Spleen (tissue), 11 donors: ENCODE results near the gene RPUSD1. TPM values are rescaled to one million over a fixed set of nuclear protein-coding genes. Genes with fewer than 3 reads are reported as not detected.

Experiments
- DNase-seq: peaks from one replicate; pipeline ENCODE4 v3.0.0-alpha.2; 2020
- H3K27ac ChIP-seq, 8 donors: fragments of 200-600 bp; sonication (generic) in 7 of 8; 1 replicate in 4 of 8; 2 replicates in 4 of 8; pipeline versions ENCODE4 v1.5.0 to v1.8.0; 2016 to 2021; ENCODE audit warnings: inconsistent platforms in 4 of 8, mild to moderate bottlenecking in 4 of 8, moderate library complexity in 1 of 8
- H3K27me3 ChIP-seq, 7 donors: fragments of 200-600 bp; sonication (generic) in 6 of 7; replicated peaks in 1 of 7; 1 replicate in 4 of 7; 2 replicates in 3 of 7; pipeline versions ENCODE4 v1.5.0 to v1.8.0; 2016 to 2021; ENCODE audit warnings: inconsistent platforms in 3 of 7, mild to moderate bottlenecking in 1 of 7
- H3K36me3 ChIP-seq, 6 donors: fragments of 200-600 bp; sonication (generic) in 5 of 6; 1 replicate in 4 of 6; 2 replicates in 2 of 6; pipeline versions ENCODE4 v1.5.0 to v1.8.0; 2016 to 2021; ENCODE audit warnings: inconsistent platforms in 2 of 6
- H3K4me1 ChIP-seq, 6 donors: fragments of 200-600 bp; sonication (generic) in 5 of 6; 1 replicate in 3 of 6; 2 replicates in 3 of 6; pipeline versions ENCODE4 v1.5.0 to v1.8.0; 2016 to 2021; ENCODE audit warnings: inconsistent platforms in 3 of 6
- H3K4me3 ChIP-seq, 8 donors: fragments of 200-600 bp; sonication (generic) in 7 of 8; 1 replicate in 4 of 8; 2 replicates in 4 of 8; pipeline versions ENCODE4 v1.5.0 to v1.8.0; 2016 to 2021; ENCODE audit warnings: inconsistent platforms in 4 of 8, mild to moderate bottlenecking in 4 of 8, moderate library complexity in 2 of 8
- H3K9me3 ChIP-seq, 8 donors: fragments of 200-600 bp; sonication (generic) in 7 of 8; 1 replicate in 4 of 8; 2 replicates in 4 of 8; pipeline versions ENCODE4 v1.5.0 to v1.8.0; 2016 to 2021; ENCODE audit warnings: inconsistent platforms in 4 of 8
- POLR2A ChIP-seq, 3 donors: fragments of 450-650 bp; IDR thresholded peaks; one replicate each; pipeline ENCODE4 v1.5.1; 2017; ENCODE audit warnings: antibody characterized with exemption in 3 of 3, mild to moderate bottlenecking in 1 of 3
- POLR2AphosphoS5 ChIP-seq, 3 donors: sonication (generic); formaldehyde crosslinking; IDR thresholded peaks; one replicate each; pipeline ENCODE4 v1.5.1; 2017; ENCODE audit warnings: antibody characterized with exemption in 3 of 3
- WGBS, 5 donors: extraction: QIAGEN DNeasy Blood & Tissue Kit in 3 of 5; methylation state at CpG; one replicate each; pipeline versions ENCODE4 v1.1.5 to v1.1.7; 2013 to 2018; 5-methylcytosine and 5-hydroxymethylcytosine counted together
- intact Hi-C: fragments of 100-400 bp; cut with DNase I; formaldehyde crosslinking; loops from one replicate; pipeline ENCODE4 v1.15.0; 2023; ENCODE audit warnings: low total_unique reads
- microRNA-seq, 3 donors: library from miRNA; unstranded; fragments of <30 nt; microRNA quantifications; one replicate each; pipeline versions ENCODE4 to v1.1.0, GENCODE V29; 2019 to 2020
- polyA plus RNA-seq, 3 donors: library from polyadenylated mRNA; stranded (reverse); fragments of 200-250 nt; gene quantifications; one replicate each; pipeline ENCODE4 v1.2.1, GENCODE V29; 2013
- small RNA-seq, 4 donors: library from RNA; depleted of rRNA; stranded (forward); fragments of <200 nt; gene quantifications; one replicate each; pipeline ENCODE3, GENCODE V24; 2016
- total RNA-seq, 7 donors: library from RNA; depleted of rRNA in 3 of 7; stranded (reverse); fragments of >200 nt in 3 of 7; fragmentation: NEBNext Ultra II Directional in 4 of 7; extraction: Animal tissue kit (Norgen Biotek cat#: 25700) in 4 of 7; gene quantifications; one replicate each; pipeline versions ENCODE4 v1.1.0 to v1.2.1, GENCODE V29; 2016 to 2021
- TF ChIP-seq, protein P1 (sequence below), 11 experiments: fragments of 200-600 bp in 7 of 11; fragments of 450-650 bp in 4 of 11; sonication (generic) in 4 of 11; IDR thresholded peaks in 8 of 11; conservative IDR thresholded peaks in 3 of 11; 1 replicate in 7 of 11; 2 replicates in 4 of 11; pipeline versions ENCODE4 v1.4.0 to v1.8.0; 2016 to 2021; ENCODE audit warnings: antibody characterized with exemption in 11 of 11, inconsistent platforms in 4 of 11, mild to moderate bottlenecking in 1 of 11
- donor health status: healthy with polysubstance abuse.
- donor health status: DM: no; HTN: no; CAD: no; lungs with moderate emphysema.
- donor health status: DM: no; HTN: no; CAD: no.
- donor health status: Bipolar disorder and iron deficiency.
- donor health status: healthy.
- donor health status: DM: no; HTN: no; CAD: no.
- donor health status: DM: yes; HTN: yes; CAD: no.

RPUSD1 gene
- total and polyA plus RNA-seq, 10 donors: 17.9 to 34.2 (median 21.7) TPM

DNA sequence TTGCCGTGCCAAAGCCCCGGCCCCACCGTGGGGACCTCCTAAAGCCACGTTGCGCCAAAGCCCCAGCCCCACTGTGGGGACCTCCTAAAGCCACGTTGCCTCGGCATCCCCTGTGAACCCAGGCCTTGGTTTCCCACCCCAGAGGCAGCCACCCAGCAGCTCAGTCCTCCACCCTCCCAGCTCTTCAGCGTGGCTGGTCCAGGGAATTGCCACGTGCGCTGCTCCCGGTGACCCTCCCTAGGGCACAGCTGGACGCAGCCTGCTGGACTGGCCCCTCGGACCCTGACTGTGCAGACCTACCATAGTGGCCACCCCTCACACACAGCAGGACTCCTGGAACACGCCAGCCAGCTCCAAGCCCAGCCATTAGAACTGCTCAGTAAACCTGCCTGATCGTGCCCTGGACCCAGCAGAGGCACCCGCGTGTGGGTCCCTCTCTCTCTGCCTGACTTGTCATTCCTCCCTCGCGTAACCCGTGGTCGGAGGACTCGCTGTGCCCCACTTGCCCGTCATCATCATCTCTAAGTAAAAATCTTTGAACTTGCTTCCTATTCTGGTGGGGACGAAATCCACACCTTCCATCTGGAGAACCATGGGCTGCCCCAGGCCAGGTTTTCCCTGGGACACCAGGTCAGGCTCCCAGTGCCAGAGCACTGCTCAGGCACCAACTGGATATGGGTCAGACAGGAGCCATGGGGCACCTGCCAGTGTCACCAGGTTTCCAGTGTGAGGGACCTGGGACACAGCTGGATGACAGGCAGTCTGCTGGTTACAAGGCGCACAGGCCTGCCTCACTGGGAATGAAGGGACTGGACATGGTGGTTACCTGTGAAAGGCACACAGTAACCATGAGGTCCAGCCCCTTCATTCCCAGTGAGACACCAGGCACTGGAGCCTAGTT, 53.0 kb downstream of the RPUSD1 start:
- no peaks in the 10 kb centered on the region for H3K27me3 ChIP-seq
- intact Hi-C loops: no loop called here
- no peaks in the 10 kb centered on the region for H3K9me3 ChIP-seq
- peak overlapping the region in 2 of 8 donors; percentile 84 to 89 for H3K27ac ChIP-seq
- WGBS, 5 donors: 93 to 98% (median 94%) methylated on average over 18 to 25 of the region's 25 CpGs
- TF ChIP-seq, protein P1, sequence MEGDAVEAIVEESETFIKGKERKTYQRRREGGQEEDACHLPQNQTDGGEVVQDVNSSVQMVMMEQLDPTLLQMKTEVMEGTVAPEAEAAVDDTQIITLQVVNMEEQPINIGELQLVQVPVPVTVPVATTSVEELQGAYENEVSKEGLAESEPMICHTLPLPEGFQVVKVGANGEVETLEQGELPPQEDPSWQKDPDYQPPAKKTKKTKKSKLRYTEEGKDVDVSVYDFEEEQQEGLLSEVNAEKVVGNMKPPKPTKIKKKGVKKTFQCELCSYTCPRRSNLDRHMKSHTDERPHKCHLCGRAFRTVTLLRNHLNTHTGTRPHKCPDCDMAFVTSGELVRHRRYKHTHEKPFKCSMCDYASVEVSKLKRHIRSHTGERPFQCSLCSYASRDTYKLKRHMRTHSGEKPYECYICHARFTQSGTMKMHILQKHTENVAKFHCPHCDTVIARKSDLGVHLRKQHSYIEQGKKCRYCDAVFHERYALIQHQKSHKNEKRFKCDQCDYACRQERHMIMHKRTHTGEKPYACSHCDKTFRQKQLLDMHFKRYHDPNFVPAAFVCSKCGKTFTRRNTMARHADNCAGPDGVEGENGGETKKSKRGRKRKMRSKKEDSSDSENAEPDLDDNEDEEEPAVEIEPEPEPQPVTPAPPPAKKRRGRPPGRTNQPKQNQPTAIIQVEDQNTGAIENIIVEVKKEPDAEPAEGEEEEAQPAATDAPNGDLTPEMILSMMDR (IDR thresholded peaks at IDR 0.05 in 8 of 11, conservative IDR thresholded peaks at IDR 0.05 in 3 of 11): no peak
- TF ChIP-seq POLR2AphosphoS5 (IDR thresholded peaks at IDR 0.05) (no peak), POLR2A (IDR thresholded peaks at IDR 0.05) (no peak)
- H3K4me1 ChIP-seq: peaks cover 7 to 38% (median 12%) of the 10 kb centered on the region in 6 donors
- no peak overlapping the region for H3K4me3 ChIP-seq
- peak; percentile 73 for DNase-seq
- H3K36me3 ChIP-seq: peaks cover 0 to 94% (median 62%) of the 10 kb centered on the region in 6 donors

Small RNAs within 50 kb of the gene (microRNA-seq; reads per million reads assigned to microRNA genes)
- gene MIR662: 0 reads per million in 3 donors

Small RNAs within 50 kb of the gene (small RNA-seq; reads per million reads assigned to genes)
- 0 reads per million in 4 donors for gene MIR662

Other genes starting within 250 kb of the RPUSD1 start
- gene PRR35, start 228.0 kb downstream of the RPUSD1 start, total RNA-seq: not detected
- gene PRR35, start 228.0 kb downstream of the RPUSD1 start, polyA plus RNA-seq: not detected
- gene NHLRC4, start 221.4 kb downstream of the RPUSD1 start, total RNA-seq: 1 to 10 TPM; 1.5 to 8.8 (median 4.5) TPM
- 1 to 10 TPM; 2.7 to 4.7 (median 3.6) TPM for gene NHLRC4, start 221.4 kb downstream of the RPUSD1 start, polyA plus RNA-seq
- gene PIGQ, start 218.4 kb downstream of the RPUSD1 start, total RNA-seq: 10 to 100 TPM; 36.1 to 42.7 (median 39.2) TPM
- gene PIGQ, start 218.4 kb downstream of the RPUSD1 start, polyA plus RNA-seq: 10 to 100 TPM; 20.7 to 70.5 (median 42.2) TPM
- 10 to 100 TPM; 12.9 to 21.6 (median 15.3) TPM for gene RAB40C, start 198.3 kb downstream of the RPUSD1 start, total RNA-seq
- gene RAB40C, start 198.3 kb downstream of the RPUSD1 start, polyA plus RNA-seq: 10 to 100 TPM in 2 of 3 donors, 1 to 10 TPM in 1; 8.1 to 20.9 (median 11.0) TPM
- 1 to 10 TPM in 3 of 7 donors, under 1 TPM in 4; 0.49 to 1.5 (median 0.95) TPM for gene WFIKKN1, start 157.4 kb downstream of the RPUSD1 start, total RNA-seq
- gene WFIKKN1, start 157.4 kb downstream of the RPUSD1 start, polyA plus RNA-seq: 1 to 10 TPM in 1 of 3 donors, under 1 TPM in 2; 0.15 to 1.8 (median 0.30) TPM
- gene METTL26, start 152.1 kb downstream of the RPUSD1 start, total RNA-seq: 10 to 100 TPM; 39.6 to 78.4 (median 46.0) TPM
- 100 to 1,000 TPM; 114 to 165 (median 133) TPM for gene METTL26, start 152.1 kb downstream of the RPUSD1 start, polyA plus RNA-seq
- gene MCRIP2, start 146.6 kb downstream of the RPUSD1 start, total RNA-seq: 10 to 100 TPM; 23.6 to 45.8 (median 36.1) TPM
- gene MCRIP2, start 146.6 kb downstream of the RPUSD1 start, polyA plus RNA-seq: 100 to 1,000 TPM in 1 of 3 donors, 10 to 100 TPM in 2; 56.5 to 106 (median 80.8) TPM
- gene WDR90, start 139.0 kb downstream of the RPUSD1 start, total RNA-seq: 10 to 100 TPM in 6 of 7 donors, 1 to 10 TPM in 1; 7.9 to 30.2 (median 16.7) TPM
- 10 to 100 TPM; 10.3 to 25.1 (median 22.1) TPM for gene WDR90, start 139.0 kb downstream of the RPUSD1 start, polyA plus RNA-seq
- 100 to 1,000 TPM in 5 of 7 donors, 10 to 100 TPM in 2; 71.3 to 152 (median 131) TPM for gene RHOT2, start 120.2 kb downstream of the RPUSD1 start, total RNA-seq
- gene RHOT2, start 120.2 kb downstream of the RPUSD1 start, polyA plus RNA-seq: 100 to 1,000 TPM; 139 to 309 (median 245) TPM
- 1 to 10 TPM in 2 of 7 donors, under 1 TPM in 5; 0.37 to 2.0 (median 0.69) TPM for gene RHBDL1, start 112.7 kb downstream of the RPUSD1 start, total RNA-seq
- gene RHBDL1, start 112.7 kb downstream of the RPUSD1 start, polyA plus RNA-seq: under 1 TPM; 0.43 to 0.80 (median 0.61) TPM
- 100 to 1,000 TPM in 1 of 7 donors, 10 to 100 TPM in 6; 68.9 to 101 (median 79.3) TPM for gene STUB1, start 108.0 kb downstream of the RPUSD1 start, total RNA-seq
- gene STUB1, start 108.0 kb downstream of the RPUSD1 start, polyA plus RNA-seq: 100 to 1,000 TPM; 102 to 160 (median 107) TPM
- 10 to 100 TPM; 29.2 to 58.7 (median 38.7) TPM for gene JMJD8, start 104.0 kb downstream of the RPUSD1 start, total RNA-seq
- gene JMJD8, start 104.0 kb downstream of the RPUSD1 start, polyA plus RNA-seq: 10 to 100 TPM; 24.9 to 32.1 (median 27.2) TPM
- gene WDR24, start 98.0 kb downstream of the RPUSD1 start, total RNA-seq: 10 to 100 TPM; 12.5 to 17.3 (median 15.5) TPM
- gene WDR24, start 98.0 kb downstream of the RPUSD1 start, polyA plus RNA-seq: 10 to 100 TPM in 1 of 3 donors, 1 to 10 TPM in 2; 6.5 to 11.4 (median 7.7) TPM
- gene FBXL16, start 82.6 kb downstream of the RPUSD1 start, total RNA-seq: 1 to 10 TPM in 6 of 7 donors, under 1 TPM in 1; 0.98 to 2.6 (median 2.0) TPM
- gene FBXL16, start 82.6 kb downstream of the RPUSD1 start, polyA plus RNA-seq: 1 to 10 TPM in 2 of 3 donors, under 1 TPM in 1; 0.48 to 1.1 (median 1.0) TPM
- 10 to 100 TPM in 5 of 7 donors, 1 to 10 TPM in 2; 7.2 to 20.2 (median 12.8) TPM for gene METRN, start 73.3 kb downstream of the RPUSD1 start, total RNA-seq
- 10 to 100 TPM; 15.6 to 31.9 (median 30.4) TPM for gene METRN, start 73.3 kb downstream of the RPUSD1 start, polyA plus RNA-seq
- gene ANTKMT, start 67.2 kb downstream of the RPUSD1 start, total RNA-seq: 10 to 100 TPM; 28.6 to 40.9 (median 36.4) TPM
- gene ANTKMT, start 67.2 kb downstream of the RPUSD1 start, polyA plus RNA-seq: 10 to 100 TPM; 49.9 to 77.2 (median 63.4) TPM
- gene CCDC78, start 61.9 kb downstream of the RPUSD1 start, total RNA-seq: 10 to 100 TPM in 1 of 7 donors, 1 to 10 TPM in 6; 2.9 to 11.9 (median 6.3) TPM
- 10 to 100 TPM; 12.0 to 23.7 (median 13.9) TPM for gene CCDC78, start 61.9 kb downstream of the RPUSD1 start, polyA plus RNA-seq
- gene HAGHL, start 61.3 kb downstream of the RPUSD1 start, total RNA-seq: 10 to 100 TPM in 6 of 7 donors, 1 to 10 TPM in 1; 7.7 to 25.8 (median 17.6) TPM
- 10 to 100 TPM; 25.7 to 75.8 (median 32.5) TPM for gene HAGHL, start 61.3 kb downstream of the RPUSD1 start, polyA plus RNA-seq
- 10 to 100 TPM; 24.9 to 60.2 (median 39.5) TPM for gene CIAO3, start 47.4 kb downstream of the RPUSD1 start, total RNA-seq
- gene CIAO3, start 47.4 kb downstream of the RPUSD1 start, polyA plus RNA-seq: 10 to 100 TPM; 34.1 to 80.4 (median 37.7) TPM
- gene MSLN, start 27.6 kb downstream of the RPUSD1 start, total RNA-seq: under 1 TPM in 3 of 7 donors, not detected in 4; 0.32 to 0.70 (median 0.51) TPM
- gene MSLN, start 27.6 kb downstream of the RPUSD1 start, polyA plus RNA-seq: 1 to 10 TPM in 1 of 3 donors, under 1 TPM in 2; 0.22 to 1.1 (median 0.26) TPM
- gene CHTF18, start 239 bp upstream of the RPUSD1 start, total RNA-seq: 10 to 100 TPM in 6 of 7 donors, 1 to 10 TPM in 1; 8.9 to 30.2 (median 18.5) TPM
- gene CHTF18, start 239 bp upstream of the RPUSD1 start, polyA plus RNA-seq: 10 to 100 TPM; 23.6 to 55.0 (median 32.3) TPM
- not detected for gene GNG13, start 12.4 kb upstream of the RPUSD1 start, total RNA-seq
- gene GNG13, start 12.4 kb upstream of the RPUSD1 start, polyA plus RNA-seq: not detected
- 10 to 100 TPM; 22.5 to 57.6 (median 39.9) TPM for gene LMF1, start 182.6 kb upstream of the RPUSD1 start, total RNA-seq
- 10 to 100 TPM; 10.4 to 22.6 (median 19.8) TPM for gene LMF1, start 182.6 kb upstream of the RPUSD1 start, polyA plus RNA-seq
- 1 to 10 TPM in 6 of 7 donors, under 1 TPM in 1; 0.60 to 2.7 (median 1.6) TPM for gene SOX8, start 193.4 kb upstream of the RPUSD1 start, total RNA-seq
- 1 to 10 TPM; 2.5 to 3.7 (median 2.7) TPM for gene SOX8, start 193.4 kb upstream of the RPUSD1 start, polyA plus RNA-seq